PFSK-1 (cell line): Measurements from ENCODE around the gene GPR161.

ENCODE experiments used
- POLR2AphosphoS5 ChIP-seq: IDR thresholded peaks from 2 replicates; pipeline ENCODE4 v1.6.1; 2012; ENCODE audit warnings: low read depth, mild to moderate bottlenecking, control low read depth, low read length, moderate library complexity
- SIN3A ChIP-seq: IDR thresholded peaks from 2 replicates; pipeline ENCODE4 v1.6.1; 2012; ENCODE audit warnings: mild to moderate bottlenecking, low read length, moderate library complexity, borderline replicate concordance; ENCODE audit not compliant: insufficient read depth
- TAF1 ChIP-seq: IDR thresholded peaks from 2 replicates; pipeline ENCODE4 v1.6.1; 2012; ENCODE audit warnings: low read length, control low read depth, borderline replicate concordance; ENCODE audit not compliant: insufficient read depth
- TF ChIP-seq, protein P1 (sequence below), 2 experiments: IDR thresholded peaks; 2 replicates each; pipeline versions ENCODE4 v1.6.1 to v1.8.0; 2011 to 2012; ENCODE audit warnings: low read depth in 2 of 2, low read length in 2 of 2, control low read depth in 1 of 2, inconsistent platforms in 1 of 2, mild to moderate bottlenecking in 1 of 2, moderate library complexity in 1 of 2; ENCODE audit not compliant: insufficient read depth in 1 of 2

DNA sequence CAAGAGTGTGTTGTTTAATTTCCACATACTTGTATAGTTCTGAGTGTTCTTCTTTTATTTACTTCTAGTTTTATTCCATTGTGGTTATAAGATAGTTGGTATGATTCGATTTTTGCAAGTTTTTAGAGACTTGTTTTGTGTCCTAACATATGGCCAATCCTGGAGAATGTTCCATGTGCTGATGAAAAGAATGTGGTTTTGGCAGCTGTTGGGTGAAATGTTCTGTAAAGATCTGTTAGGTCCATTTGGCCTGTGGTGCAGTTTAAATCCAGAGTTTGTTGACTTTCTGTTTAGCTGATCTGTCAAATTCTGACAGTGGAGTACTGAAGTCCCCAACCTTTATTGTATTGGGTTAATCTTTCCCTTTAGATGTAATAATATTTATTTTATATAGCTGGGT is 22.5 kb upstream of the GPR161 start:
- TF ChIP-seq POLR2AphosphoS5 (no peak), TAF1 (no peak), SIN3A (no peak)
- TF ChIP-seq, protein P1, sequence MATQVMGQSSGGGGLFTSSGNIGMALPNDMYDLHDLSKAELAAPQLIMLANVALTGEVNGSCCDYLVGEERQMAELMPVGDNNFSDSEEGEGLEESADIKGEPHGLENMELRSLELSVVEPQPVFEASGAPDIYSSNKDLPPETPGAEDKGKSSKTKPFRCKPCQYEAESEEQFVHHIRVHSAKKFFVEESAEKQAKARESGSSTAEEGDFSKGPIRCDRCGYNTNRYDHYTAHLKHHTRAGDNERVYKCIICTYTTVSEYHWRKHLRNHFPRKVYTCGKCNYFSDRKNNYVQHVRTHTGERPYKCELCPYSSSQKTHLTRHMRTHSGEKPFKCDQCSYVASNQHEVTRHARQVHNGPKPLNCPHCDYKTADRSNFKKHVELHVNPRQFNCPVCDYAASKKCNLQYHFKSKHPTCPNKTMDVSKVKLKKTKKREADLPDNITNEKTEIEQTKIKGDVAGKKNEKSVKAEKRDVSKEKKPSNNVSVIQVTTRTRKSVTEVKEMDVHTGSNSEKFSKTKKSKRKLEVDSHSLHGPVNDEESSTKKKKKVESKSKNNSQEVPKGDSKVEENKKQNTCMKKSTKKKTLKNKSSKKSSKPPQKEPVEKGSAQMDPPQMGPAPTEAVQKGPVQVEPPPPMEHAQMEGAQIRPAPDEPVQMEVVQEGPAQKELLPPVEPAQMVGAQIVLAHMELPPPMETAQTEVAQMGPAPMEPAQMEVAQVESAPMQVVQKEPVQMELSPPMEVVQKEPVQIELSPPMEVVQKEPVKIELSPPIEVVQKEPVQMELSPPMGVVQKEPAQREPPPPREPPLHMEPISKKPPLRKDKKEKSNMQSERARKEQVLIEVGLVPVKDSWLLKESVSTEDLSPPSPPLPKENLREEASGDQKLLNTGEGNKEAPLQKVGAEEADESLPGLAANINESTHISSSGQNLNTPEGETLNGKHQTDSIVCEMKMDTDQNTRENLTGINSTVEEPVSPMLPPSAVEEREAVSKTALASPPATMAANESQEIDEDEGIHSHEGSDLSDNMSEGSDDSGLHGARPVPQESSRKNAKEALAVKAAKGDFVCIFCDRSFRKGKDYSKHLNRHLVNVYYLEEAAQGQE (IDR thresholded peaks at IDR 0.05; ENCODE audit: insufficient read depth in 1 of 2, low read depth in 2 of 2, low read length in 2 of 2), result no peak
